Right lobe of liver (tissue), 4 donors: Measurements from ENCODE around the gene ISY1.

ENCODE experiments used
- CTCF ChIP-seq, 4 donors: fragments of 200-600 bp in 3 of 4; fragments of 450-650 bp in 1 of 4; IDR thresholded peaks; one replicate each; pipeline versions ENCODE4 v1.5.1 to v1.8.0; 2016 to 2022; ENCODE audit warnings: antibody characterized with exemption in 4 of 4, mild to moderate bottlenecking in 2 of 4
- POLR2A ChIP-seq: fragments of 450-650 bp; IDR thresholded peaks from one replicate; pipeline ENCODE4 v1.6.1; 2017; ENCODE audit warnings: antibody characterized with exemption, mild to moderate bottlenecking
- donor health status: DM: no; HTN: no; CAD: no.
- donor health status: DM: no; HTN: no; CAD: no.
- donor health status: DM: no; HTN: yes; CAD: no.

DNA sequence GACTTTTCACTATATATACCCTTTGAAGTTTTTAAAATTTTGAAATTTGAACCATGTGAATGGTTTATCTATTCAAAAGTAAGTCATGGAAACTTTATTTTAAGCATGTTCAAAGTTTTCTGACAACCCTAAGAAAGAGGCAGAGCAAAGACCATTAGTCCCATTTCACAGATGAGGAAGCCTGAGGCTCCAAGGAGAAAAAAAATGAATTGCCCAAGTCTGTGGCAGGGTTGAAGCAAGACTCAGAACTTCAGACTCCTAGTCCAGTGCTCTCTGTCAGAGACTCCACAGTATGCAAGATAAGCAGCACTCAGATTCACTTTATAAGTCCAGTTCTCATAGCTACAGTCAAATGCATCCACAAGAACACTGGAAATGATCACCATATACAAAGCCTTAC lies 43.7 kb downstream of the ISY1 start:
- TF ChIP-seq CTCF (IDR thresholded peaks at IDR 0.05) (no peak), POLR2A (no peak)
